ENCODE results near the gene CEL.

The CEL gene

DNA sequence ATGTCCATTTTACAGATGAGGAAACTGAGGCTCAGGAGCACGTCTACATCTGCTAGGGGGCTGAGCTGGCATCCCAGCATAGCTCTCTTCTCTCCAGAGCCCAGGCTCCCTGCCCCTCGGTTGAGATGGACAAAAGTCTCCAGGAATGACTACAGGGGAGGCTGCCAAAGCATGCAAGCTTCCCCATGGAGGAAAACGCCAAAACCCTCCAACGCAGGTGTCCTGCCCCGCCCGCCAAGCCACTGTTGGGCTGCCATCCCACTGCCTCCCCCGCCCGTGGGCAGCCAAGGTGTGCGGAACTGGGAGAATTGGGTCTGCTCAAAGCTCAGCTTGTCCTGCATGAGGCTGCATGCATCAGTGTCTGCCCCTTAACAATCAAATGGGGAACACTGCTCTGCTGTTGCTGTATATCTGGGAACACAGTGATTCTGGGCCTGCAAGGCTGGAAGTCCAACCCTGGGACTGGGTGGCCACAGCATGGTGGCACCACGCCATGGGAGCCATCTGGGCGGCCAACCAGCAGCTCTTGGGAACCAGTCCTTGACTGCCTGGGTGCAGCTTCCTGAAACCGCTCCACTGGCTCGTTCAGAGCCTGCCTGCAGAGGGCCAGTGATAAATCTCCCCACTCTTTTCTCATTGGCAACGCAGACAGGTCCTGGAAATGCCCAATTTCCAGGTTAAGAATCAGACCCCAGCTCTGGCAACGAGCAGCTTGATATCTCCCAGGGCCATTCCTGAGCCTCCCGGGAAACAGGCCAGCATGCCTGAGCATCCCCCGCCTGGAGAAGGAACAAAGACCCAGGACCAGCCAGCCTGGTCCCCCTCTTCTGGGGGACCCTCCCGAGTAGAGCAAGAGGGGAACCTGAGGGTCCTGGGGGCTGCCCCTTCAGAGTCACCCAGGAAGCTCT, 55.7 kb downstream of the CEL start:
- no peak for DNase-seq (ENCODE audit: low read depth in 2 of 2)

DNA sequence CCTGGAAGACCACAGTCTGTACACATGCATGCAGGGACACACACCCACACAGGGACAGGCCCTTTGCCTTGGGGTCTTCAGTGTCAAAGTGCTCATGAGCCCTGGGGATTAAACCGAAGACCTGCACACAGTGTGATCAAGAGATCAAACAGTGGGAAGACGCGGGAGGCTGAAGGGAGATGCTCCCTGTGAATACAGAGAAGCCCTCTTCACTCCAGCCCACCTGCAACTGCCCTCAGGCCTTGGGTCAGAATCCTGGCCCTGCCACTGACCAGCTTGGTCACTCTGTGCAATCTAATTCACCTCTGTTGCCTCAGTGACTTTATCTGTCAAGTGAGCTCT, 56.4 kb downstream of the CEL start:
- DNase-seq (ENCODE audit: low read depth in 2 of 2): no peak

GRCh38 chr9:133118568-133118967, 56.8 kb downstream of the CEL start:
- DNase-seq (ENCODE audit: low read depth in 2 of 2): no peak

GRCh38 chr9:133119103-133119845, 57.5 kb downstream of the CEL start:
- DNase-seq (ENCODE audit: low read depth in 2 of 2): no peak

- DNase-seq (ENCODE audit: low read depth in 2 of 2): no peak
These were observed 58.2 kb downstream of the CEL start for GRCh38 chr9:133119846-133120500.

DNA sequence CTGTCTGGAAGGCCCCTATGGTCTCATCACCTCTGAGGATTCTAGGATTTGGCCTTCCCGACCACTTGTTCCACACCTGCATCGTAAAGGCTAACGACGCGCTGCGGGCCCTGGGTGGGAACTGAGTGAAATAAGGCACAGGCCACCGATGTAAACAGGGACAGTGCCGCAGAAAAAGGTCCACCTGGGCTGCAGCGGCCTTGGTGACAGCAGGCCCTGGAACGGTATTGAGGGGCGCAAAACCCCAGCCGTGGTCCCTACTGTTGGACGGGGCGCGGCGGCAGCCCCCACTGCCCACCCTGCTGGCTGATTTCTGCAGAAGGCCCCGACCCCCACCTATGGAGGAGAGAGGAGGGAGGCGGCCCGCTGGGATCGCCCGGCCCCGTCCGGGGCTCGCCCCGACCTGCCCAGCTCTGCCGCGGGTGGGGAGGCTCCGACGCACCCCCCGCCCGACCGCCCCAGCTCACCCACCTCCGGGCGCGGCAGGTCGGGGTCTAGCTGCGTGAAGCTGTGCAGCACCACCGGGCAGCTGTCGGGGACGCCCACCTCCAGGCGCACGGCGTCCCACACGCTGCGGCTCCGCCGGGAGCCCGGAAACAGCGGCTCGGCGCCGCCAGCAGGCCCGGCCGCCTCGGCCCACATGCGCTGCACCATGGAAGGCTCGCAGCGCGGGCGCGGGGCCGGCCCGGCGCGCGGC, 58.9 kb downstream of the CEL start:
- DNase-seq (ENCODE audit: low read depth in 2 of 2): no peak
